ENCODE data around the gene PTBP2. TPM values are rescaled to one million over a fixed set of nuclear protein-coding genes. Genes with fewer than 3 reads are reported as not detected.

PTBP2 gene
- total RNA-seq, 2 donors from 2014 or later = 12.3 to 18.4 TPM

DNA sequence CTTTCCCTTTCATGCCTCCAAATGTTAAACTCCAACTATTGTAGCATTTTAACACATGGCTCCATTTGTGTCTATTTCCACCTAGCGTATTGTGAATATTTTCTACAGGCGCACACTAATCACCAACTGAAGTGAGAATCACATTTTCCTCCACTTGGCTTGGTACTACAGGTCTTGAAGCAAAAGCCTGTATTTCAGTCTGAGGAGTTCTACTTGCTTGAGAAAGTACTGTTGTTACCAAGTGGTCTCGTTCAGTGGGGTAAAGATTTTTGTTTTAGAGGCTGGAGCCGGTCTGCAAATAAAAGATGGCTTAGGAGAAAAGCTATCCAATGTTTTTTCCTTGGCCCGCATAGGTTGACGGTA lies 550 bp upstream of the PTBP2 start:
- Mint-ChIP-seq H3K27me3 (no peaks in the 10 kb centered on the region), H3K27ac (peak overlapping the region; percentile 69)
- no peak for ATAC-seq (replicated peaks)

DNA sequence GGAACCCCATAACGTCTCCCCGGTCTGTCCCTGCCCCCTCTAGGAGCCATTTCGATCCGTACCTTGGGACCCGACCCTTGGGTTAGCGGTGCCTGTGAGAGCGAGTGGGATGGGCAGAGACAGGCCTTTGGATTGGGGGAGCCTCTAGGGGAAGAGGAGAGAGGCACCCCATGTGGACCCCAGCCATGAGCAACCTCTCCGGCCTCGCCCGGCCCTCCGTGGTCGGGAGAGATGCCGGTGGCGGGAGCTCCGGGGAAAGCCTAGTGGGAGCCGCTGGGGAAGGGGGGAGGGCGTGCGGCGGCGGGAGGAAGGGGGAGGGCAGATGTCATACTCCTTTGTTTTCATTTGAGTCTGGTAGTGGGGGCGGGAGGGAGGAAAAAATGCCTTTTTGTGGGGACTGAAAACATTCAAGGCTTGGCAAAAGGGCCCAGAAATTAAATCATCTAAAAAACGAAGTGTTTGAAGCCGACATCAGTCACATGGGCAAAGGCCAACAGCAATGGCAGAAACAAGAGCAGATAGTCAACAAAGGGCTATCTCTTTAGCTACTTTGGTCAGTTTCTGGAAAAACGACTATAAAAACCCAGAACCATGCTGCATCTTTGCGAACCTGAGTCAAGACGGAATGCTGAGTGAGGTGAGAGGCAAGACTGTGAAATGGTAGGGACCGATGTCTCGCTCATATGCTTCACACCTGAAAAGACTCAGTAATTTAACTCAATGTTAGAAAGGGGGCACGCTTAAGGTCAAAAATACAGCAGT lies 758 bp downstream of the PTBP2 start:
- Mint-ChIP-seq H3K27me3 (no peaks in the 10 kb centered on the region), H3K4me3 (peak overlapping the region; percentile 85), H3K9me3 (no peaks in the 10 kb centered on the region), H3K27ac (peak overlapping the region; percentile 69), H3K4me1 (peaks cover 15% of the 10 kb centered on the region), H3K36me3 (ENCODE audit: low read depth) (peaks cover 49% of the 10 kb centered on the region)
- peak; percentile 67 for ATAC-seq (replicated peaks)

More for the DNA sequence above, 550 bp upstream of the PTBP2 start:
- Mint-ChIP-seq H3K36me3 (ENCODE audit: low read depth) (peaks cover 36% of the 10 kb centered on the region), H3K4me3 (peak overlapping the region; percentile 85), H3K9me3 (no peaks in the 10 kb centered on the region), H3K4me1 (peaks cover 9% of the 10 kb centered on the region)

DNA sequence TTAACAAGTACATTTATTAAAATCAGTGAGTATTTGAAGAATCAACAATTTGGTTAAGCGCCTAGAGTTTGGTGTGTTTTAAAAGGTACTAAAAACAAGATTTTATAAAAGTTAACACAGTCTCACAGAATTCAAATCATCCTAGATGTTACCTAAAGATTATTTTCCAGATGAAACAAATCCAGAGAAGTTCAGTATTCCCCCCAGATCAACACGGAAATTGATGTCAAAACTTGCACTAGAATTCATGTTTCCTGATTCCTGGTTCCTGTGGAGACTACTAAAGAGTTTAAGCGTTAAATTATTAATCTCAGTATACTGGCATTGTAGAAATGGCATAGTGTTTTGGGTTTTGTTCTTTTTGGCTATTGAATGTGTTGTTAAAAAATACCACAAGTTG lies 1.4 kb downstream of the PTBP2 start:
- no peak for ATAC-seq (replicated peaks)
- H3K4me3 Mint-ChIP-seq = peak overlapping the region; percentile 85
- peaks cover 18% of the 10 kb centered on the region for H3K4me1 Mint-ChIP-seq
- no peaks in the 10 kb centered on the region for H3K9me3 Mint-ChIP-seq
- peaks cover 55% of the 10 kb centered on the region for H3K36me3 Mint-ChIP-seq (ENCODE audit: low read depth)
- no peaks in the 10 kb centered on the region for H3K27me3 Mint-ChIP-seq
- H3K27ac Mint-ChIP-seq = peak overlapping the region; percentile 69

GRCh38 chr1:96723377-96723776 lies 1.8 kb downstream of the PTBP2 start:
- Mint-ChIP-seq H3K36me3 (ENCODE audit: low read depth) (peaks cover 59% of the 10 kb centered on the region), H3K9me3 (no peaks in the 10 kb centered on the region), H3K4me3 (peak overlapping the region; percentile 85), H3K27ac (peak overlapping the region; percentile 69), H3K4me1 (peaks cover 18% of the 10 kb centered on the region), H3K27me3 (no peaks in the 10 kb centered on the region)
- no peak for ATAC-seq (replicated peaks)

- Mint-ChIP-seq H3K9me3 (no peaks in the 10 kb centered on the region), H3K36me3 (ENCODE audit: low read depth) (peaks cover 65% of the 10 kb centered on the region), H3K27ac (no peak overlapping the region), H3K27me3 (no peaks in the 10 kb centered on the region), H3K4me3 (peak overlapping the region; percentile 85), H3K4me1 (peaks cover 18% of the 10 kb centered on the region)
- no peak for ATAC-seq (replicated peaks)
Observed at GRCh38 chr1:96723936-96724335, 2.4 kb downstream of the PTBP2 start.

DNA sequence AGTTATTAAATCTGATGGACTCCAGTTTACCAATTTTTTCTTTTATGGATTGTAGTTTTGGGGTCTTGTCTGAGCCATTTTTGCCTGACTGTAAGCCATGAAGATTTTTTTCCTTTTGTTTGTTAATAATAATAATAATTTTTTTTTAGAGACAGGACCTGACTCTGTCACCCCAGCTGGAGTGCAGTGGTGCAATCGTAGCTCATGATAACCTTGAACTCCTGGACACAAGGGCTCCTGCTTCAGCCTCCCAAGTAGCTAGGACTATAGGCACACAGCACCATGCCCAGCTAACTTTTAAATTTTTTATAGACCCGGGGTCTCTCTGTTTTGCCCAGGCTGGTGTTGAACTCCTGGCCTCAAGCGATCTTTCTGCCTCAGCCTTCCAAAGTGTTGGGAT lies 6.3 kb downstream of the PTBP2 start:
- Mint-ChIP-seq H3K4me1 (peaks cover 37% of the 10 kb centered on the region), H3K36me3 (ENCODE audit: low read depth) (peaks cover 86% of the 10 kb centered on the region)
- ATAC-seq (replicated peaks) = no peak

GRCh38 chr1:96730574-96731298 lies 9.2 kb downstream of the PTBP2 start:
- Mint-ChIP-seq H3K27ac (no peak overlapping the region), H3K4me1 (peaks cover 33% of the 10 kb centered on the region), H3K9me3 (no peaks in the 10 kb centered on the region), H3K27me3 (no peaks in the 10 kb centered on the region), H3K4me3 (no peak overlapping the region), H3K36me3 (ENCODE audit: low read depth) (peaks cover 86% of the 10 kb centered on the region)
- no peak for ATAC-seq (replicated peaks)

More for the DNA sequence above, 6.3 kb downstream of the PTBP2 start:
- Mint-ChIP-seq H3K27ac (no peak overlapping the region), H3K27me3 (no peaks in the 10 kb centered on the region), H3K9me3 (no peaks in the 10 kb centered on the region), H3K4me3 (peak overlapping the region; percentile 9)

DNA sequence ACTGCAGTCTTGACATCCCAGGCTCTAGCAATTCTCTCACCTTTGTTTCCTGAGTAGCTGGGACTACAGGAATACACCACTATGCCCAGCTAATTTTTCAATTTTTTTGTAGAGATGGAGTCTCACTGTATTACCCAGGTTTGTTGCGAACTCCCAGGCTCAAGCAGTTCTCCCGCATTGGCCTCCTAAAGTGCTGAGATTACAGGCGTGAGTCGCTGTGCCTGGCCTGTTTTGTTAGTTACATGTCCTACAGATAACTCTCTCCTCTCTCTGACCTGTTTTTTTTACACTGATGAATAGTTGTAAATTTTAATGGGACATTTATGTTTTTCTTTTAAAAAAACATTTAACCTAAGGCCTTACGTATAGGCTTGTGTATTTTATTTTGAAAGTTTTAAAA lies 19.8 kb downstream of the PTBP2 start:
- Mint-ChIP-seq H3K27me3 (no peaks in the 10 kb centered on the region), H3K4me3 (no peak overlapping the region), H3K27ac (no peak overlapping the region), H3K4me1 (peaks cover 6% of the 10 kb centered on the region), H3K36me3 (ENCODE audit: low read depth) (peaks cover 57% of the 10 kb centered on the region), H3K9me3 (no peaks in the 10 kb centered on the region)
- ATAC-seq (replicated peaks) = no peak

GRCh38 chr1:96746440-96747420 lies 25.1 kb downstream of the PTBP2 start:
- Mint-ChIP-seq H3K36me3 (ENCODE audit: low read depth) (peaks cover 74% of the 10 kb centered on the region), H3K9me3 (no peaks in the 10 kb centered on the region), H3K4me3 (no peak overlapping the region), H3K27ac (no peak overlapping the region), H3K4me1 (peaks cover 28% of the 10 kb centered on the region), H3K27me3 (no peaks in the 10 kb centered on the region)
- ATAC-seq (replicated peaks) = no peak

- Mint-ChIP-seq H3K36me3 (ENCODE audit: low read depth) (peaks cover 74% of the 10 kb centered on the region), H3K27me3 (no peaks in the 10 kb centered on the region), H3K27ac (no peak overlapping the region), H3K4me1 (peaks cover 25% of the 10 kb centered on the region), H3K9me3 (no peaks in the 10 kb centered on the region), H3K4me3 (no peak overlapping the region)
- no peak for ATAC-seq (replicated peaks)
Observed at GRCh38 chr1:96747565-96747964, 26.0 kb downstream of the PTBP2 start.

DNA sequence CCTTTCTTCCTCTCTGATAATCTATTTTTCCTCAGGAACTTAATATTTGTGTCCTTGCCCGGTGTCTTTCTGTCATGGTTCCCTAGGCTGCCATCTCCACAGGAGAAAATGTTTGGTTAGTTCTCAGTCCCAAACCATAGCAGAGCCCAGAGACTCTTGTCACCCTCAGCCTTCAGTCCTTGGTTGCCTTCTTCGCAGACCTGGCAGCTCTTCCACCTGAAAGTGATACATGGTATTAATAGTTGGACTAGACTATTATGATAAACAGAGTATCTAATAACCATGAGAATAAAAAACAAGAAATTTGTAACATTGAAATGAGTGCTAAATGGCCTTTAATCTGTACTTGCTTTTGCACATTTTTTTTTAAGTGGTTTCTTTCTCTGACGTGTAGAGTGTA lies 26.5 kb downstream of the PTBP2 start:
- peaks cover 74% of the 10 kb centered on the region for H3K36me3 Mint-ChIP-seq (ENCODE audit: low read depth)
- no peak overlapping the region for H3K4me3 Mint-ChIP-seq
- H3K27ac Mint-ChIP-seq = no peak overlapping the region
- ATAC-seq (replicated peaks) = no peak
- H3K4me1 Mint-ChIP-seq = peaks cover 25% of the 10 kb centered on the region
- H3K27me3 Mint-ChIP-seq = no peaks in the 10 kb centered on the region
- H3K9me3 Mint-ChIP-seq = no peaks in the 10 kb centered on the region

- no peaks in the 10 kb centered on the region for H3K9me3 Mint-ChIP-seq
- no peaks in the 10 kb centered on the region for H3K27me3 Mint-ChIP-seq
- no peak overlapping the region for H3K4me3 Mint-ChIP-seq
- peaks cover 30% of the 10 kb centered on the region for H3K4me1 Mint-ChIP-seq
- no peak for ATAC-seq (replicated peaks)
- peaks cover 81% of the 10 kb centered on the region for H3K36me3 Mint-ChIP-seq (ENCODE audit: low read depth)
- no peak overlapping the region for H3K27ac Mint-ChIP-seq
Observed at GRCh38 chr1:96749618-96750017, 28.0 kb downstream of the PTBP2 start.

- H3K36me3 Mint-ChIP-seq (ENCODE audit: low read depth) = peaks cover 90% of the 10 kb centered on the region
Observed at GRCh38 chr1:96752394-96752793, 30.8 kb downstream of the PTBP2 start.

GRCh38 chr1:96756789-96757188 lies 35.2 kb downstream of the PTBP2 start:
- Mint-ChIP-seq H3K27ac (no peak overlapping the region), H3K27me3 (no peaks in the 10 kb centered on the region), H3K36me3 (ENCODE audit: low read depth) (peaks cover 83% of the 10 kb centered on the region), H3K4me1 (peaks cover 6% of the 10 kb centered on the region), H3K9me3 (peaks cover 3% of the 10 kb centered on the region), H3K4me3 (no peak overlapping the region)
- ATAC-seq (replicated peaks) = no peak

More at GRCh38 chr1:96752394-96752793, 30.8 kb downstream of the PTBP2 start:
- H3K4me3 Mint-ChIP-seq = no peak overlapping the region
- peaks cover 20% of the 10 kb centered on the region for H3K4me1 Mint-ChIP-seq
- ATAC-seq (replicated peaks) = no peak
- H3K27ac Mint-ChIP-seq = no peak overlapping the region
- H3K27me3 Mint-ChIP-seq = no peaks in the 10 kb centered on the region
- no peaks in the 10 kb centered on the region for H3K9me3 Mint-ChIP-seq

Data from activated T-helper 17 cell treated with anti-CD3 and anti-CD28 coated beads, Interleukin-2, amount 50 U/mL, for 72 hours (primary cell).